CD1c-positive myeloid dendritic cell (primary cell): ENCODE measurements around the gene PAK2.
"Not testable (repeated sequence)": the region's sequence is repeated elsewhere in the genome, so short reads cannot be mapped to it uniquely, and the experiment has no call there.

Experiments used
- DNase-seq: peaks from one replicate; pipeline ENCODE4 v3.0.0-alpha.2; 2016; ENCODE audit errors: extremely low spot score

The PAK2 gene

DNA sequence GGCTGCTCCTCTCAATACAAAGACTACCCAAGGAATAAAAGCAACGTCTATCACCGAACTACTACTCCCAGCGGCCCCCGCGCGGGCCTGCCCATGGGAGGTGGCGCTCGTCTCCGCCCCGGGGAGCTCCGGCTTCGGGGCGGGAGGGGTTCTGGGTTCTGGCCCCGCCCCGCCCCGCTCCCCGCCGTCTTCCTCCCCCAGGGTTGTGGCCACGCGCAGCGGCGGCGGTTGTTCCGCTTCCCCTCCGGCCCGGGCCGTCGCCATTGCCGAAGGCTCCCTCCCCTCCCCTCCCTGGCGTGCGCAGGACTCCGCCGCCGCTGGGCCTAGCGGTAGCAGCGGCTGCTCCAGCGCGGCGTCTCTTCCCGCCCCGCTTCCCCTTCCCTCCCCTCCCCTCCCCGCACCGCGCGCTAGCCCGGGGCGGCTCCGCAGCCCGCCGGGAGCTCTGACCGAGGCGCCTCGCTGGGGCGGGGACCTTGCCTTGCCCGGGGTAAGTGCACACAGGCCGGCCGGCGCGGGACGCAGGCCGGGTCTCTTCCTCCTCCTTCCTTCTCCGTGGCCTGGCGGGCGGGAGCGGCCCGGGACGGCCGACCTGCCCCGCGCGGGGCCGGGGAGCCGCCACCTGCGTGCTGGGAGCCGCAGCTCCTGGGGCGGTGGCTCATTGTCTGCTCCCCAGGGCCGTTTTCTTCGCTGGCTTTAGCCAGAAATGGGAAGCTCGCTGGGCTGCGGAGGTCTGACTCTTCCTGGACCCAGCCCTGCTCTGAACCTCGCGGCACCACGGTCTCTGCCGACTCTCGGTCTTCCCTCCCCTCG, at the start of gene PAK2:
TSS of gene PAK2 (plus strand) at position 187 of the 810 bp plus-strand sequence. CDS start 42,790 bp downstream, outside the sequence.
- DNase-seq, result peak; percentile 95

DNA sequence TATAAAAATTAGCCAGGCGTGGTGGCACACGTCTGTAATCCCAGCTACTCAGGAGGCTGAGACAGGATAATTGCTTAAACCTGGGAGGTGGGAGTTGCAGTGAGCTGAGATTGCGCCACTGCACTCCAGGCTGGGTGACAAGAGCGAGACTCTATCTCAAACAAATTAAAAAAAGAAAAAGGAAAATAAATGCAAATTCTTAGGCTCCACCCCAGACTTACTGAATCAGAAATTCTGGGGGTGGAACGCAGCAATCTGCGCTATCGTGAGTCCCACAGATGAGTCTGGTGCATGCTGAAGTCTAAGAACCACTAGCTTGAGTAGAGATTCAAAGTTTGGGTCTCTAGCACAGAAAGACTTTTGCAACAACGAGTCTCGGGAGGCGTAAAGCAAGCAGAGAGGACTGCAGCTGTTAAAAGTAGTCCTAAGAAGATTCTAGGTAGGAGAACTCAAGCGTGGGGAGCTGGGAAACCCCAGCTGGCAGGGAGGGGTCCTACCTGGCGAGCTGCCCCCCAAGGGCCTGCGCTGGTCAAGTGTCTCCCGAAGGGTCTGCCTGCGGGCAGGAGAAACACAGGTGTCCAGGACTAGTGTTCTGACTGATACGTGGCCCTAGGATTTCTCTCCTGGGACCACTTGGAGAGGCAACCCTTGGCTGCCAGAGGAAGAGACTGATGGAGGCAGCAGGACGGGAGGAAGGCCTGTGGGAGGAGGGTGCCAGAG, 49.6 kb upstream of the PAK2 start:
- DNase-seq, result peak; percentile 64

DNA sequence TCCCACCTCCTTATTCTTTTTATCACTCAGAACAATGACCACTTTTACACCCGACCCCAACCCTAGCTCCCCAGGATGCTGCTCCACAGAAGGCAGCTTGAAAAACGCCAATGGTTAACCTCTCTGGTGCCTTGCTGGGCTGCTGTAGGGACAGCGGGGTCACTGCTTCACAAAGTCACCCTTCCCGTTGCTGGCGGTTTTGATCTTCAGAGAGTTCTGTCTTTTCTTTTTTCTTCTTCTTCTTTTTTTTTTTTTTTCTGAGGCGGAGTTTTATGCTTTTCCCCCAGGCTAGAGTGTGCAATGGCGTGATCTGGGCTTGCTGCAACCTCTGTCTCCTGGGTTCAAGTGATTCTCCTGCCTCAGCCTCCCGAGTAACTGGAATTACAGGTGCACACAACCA, 48.3 kb upstream of the PAK2 start:
- DNase-seq, result peak; percentile 36

DNA sequence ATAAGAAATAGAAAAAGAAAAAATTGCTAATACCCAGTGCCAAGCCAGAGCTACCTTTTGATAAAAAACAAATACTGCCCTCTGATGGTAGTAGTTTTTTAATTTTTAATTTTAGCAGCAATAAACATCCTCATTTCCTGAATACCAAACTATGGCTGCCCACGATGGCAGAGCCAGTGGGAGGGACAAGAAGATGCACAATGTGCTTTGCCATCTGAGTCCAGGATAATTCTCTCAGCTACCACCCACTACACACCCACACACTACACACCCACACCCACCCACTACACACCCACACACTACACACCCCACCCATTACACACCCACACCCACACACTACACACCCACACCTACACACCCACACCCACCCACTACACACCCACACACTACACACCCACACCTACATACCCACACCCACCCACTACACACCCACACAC, 45.4 kb upstream of the PAK2 start:
- DNase-seq, result peak; percentile 66

DNA sequence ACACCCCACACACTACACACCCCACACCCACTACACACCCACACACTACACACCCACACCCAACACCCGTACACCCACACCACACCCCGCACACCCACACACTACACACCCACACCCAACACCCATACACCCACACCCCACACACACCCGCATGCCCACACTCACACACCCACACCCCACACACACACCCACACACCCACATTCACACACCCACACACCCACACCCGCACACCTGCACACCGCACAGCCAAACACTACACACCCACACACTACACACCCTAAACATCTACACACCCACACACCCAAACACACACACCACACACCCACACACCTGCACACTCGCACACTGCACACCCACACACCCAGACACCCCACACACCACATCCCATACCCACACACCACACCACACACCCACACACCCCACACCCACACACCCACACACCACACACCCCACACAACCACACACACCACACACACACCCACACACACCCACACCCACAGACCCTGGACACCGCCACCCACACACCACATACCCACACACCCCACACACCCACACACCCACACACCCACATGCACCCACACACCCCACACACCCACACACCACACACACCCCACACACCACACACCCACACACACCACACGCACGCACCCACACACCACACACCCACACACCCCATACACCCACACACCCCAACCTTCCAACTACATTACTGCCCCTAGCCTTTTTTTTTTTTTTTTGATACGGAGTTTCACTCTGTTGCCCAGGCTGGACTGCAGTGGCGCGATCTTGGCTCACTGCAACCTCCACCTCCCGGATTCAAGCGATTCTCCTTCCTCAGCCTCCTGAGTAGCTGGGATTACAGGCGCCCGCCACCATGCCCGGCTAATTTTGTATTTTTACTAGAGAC, 44.5 kb upstream of the PAK2 start:
- DNase-seq, result peak; percentile 33

DNA sequence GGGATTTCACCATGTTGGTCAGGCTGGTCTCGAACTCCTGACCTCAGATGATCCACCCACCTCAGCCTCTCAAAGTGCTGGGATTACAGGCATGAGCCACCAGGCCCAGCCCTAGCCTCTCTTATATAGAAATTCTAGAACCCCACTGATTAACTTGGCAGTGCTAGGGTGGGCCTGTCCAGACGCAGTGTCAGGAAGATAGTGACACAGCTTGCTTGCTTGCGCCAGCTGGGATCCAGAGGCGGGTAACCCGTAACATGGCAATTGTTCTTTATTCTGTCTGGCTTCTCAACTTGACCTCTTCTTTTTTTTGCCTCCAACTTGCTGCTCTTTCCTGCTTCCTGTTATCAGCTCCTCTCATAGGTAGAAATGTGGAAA, 43.8 kb upstream of the PAK2 start:
- DNase-seq, result peak; percentile 43

DNA sequence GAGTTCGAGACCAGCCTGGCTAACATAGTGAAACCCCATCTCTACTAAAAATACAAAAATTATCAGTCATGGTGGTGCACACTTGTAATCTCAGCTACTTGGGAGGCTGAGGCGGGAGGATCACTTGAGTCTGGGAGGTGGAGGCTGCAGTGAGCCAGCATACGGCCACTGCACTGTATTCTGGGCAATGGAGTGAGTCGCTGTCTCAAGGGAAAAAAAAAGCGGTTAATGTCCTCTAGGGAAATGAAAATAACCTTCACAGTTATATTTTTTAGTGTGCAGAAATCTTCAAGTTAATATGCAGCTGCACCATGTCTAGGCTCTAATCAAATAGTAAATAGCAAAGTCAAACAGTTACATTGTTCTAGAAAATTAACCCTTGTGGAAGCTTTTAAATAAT, 42.4 kb upstream of the PAK2 start:
- no peak for DNase-seq

DNA sequence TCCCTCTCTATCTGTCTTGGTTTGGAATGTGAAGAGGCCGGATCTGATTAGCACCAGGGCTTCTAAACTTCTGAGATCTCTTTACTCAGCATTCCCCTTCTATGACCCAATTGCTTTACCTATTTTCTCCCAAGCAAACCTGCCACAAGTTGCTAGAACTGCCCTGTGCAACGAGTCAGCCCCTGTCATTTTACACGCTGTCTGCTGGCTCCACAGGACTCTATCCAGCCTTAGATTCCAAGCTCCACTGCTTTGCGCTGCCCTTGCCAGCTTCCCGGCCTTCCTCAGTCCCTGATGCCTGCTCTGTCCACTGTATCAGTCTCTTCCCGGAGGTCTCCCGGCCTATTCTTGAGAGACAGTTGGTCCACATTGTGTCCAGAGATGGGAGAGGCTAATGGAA, 39.9 kb upstream of the PAK2 start:
- DNase-seq, result no peak

DNA sequence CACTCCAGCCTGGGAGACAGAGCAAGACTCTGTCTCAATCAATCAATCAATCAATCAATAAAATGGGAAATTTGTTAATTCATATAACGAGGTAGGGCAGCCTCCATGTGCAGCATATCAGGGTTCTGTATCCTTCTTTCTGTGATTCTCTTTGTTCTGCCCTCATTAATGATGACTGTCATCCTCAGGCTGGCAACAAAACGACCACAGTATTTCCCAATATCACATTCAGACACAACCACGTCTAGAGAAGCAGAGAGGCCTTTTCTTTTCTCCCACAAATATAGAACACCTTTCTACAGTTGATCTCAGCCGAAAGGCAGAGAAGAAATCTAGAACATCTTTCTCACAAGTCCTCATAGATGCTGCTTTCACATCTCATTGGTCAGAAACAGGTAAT, 38.9 kb upstream of the PAK2 start:
- DNase-seq, result no peak

DNA sequence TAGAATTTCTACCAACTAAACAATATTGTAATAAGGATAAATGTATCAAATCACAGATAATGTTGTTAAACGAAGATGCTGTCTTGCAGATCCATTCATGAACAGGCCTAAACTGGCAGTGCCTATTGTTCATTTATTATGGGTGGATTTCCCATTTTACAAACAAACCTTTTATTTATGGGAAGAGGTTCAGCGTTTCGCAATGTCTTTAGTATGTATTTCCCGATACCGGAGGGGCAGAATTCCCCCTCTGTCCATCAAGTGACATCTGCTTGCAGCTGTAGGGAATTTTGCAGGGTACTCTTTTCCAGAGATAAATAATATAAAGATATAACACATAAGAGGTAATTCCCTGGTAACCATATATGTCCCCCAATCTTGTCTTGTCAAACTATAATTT, 33.3 kb upstream of the PAK2 start:
- DNase-seq, result no peak

DNA sequence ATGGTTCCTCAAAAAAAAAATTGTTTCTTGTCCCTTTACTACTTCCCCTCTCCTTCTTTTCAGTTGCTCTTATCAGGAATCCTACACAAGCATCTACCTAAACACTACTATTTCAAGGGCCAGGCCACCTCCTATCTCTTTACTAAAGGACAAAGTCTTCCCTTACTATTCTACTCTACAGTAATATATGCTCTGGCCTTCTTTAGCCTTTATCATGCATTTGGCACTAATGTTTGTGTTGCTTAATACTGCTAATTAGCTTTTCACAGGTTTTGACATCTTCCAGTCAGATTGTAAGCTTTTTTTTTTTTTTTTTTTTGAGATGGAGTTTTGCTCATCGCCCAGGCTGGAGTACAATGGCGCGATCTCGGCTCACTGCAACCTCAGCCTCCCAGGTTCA, 32.9 kb upstream of the PAK2 start:
- DNase-seq, result no peak

DNA sequence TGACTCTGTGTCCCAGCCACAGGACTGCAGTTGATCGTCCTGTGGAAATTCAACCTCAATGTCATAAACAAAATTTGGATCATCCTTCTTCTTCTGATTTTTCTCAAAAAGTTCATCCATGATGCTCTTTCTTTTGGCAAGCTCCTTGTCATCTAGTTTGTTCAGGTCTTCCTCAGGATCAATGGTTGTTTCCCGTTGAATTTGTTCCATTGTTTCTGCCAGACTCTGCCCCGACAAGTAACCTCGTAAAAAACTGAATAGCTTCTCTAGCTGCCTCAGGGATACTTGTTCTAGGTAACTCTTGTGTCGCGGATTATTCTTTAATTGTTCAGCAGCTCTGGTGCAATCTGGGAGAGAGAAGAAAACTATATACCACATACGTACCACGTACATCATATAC, 32.1 kb upstream of the PAK2 start:
- no peak for DNase-seq

DNA sequence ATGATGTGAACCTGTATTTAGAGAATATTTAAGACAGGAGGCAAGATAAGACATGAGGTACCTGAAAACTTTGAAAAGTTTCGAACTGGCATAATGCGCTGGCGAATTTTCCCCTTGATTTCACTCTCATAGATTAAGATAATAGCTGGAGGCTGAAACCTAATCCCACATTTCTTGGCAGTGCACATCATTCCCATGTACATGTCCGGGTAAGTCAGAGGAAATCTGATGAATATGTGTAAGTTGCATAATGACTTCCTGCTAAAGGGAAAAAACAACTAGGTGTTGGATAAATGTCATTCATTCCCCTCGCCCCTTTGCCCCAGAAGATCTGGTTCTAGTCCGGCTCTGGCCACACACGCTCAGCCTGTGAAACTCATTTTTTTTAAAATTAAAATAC, 31.2 kb upstream of the PAK2 start:
- no peak for DNase-seq

DNA sequence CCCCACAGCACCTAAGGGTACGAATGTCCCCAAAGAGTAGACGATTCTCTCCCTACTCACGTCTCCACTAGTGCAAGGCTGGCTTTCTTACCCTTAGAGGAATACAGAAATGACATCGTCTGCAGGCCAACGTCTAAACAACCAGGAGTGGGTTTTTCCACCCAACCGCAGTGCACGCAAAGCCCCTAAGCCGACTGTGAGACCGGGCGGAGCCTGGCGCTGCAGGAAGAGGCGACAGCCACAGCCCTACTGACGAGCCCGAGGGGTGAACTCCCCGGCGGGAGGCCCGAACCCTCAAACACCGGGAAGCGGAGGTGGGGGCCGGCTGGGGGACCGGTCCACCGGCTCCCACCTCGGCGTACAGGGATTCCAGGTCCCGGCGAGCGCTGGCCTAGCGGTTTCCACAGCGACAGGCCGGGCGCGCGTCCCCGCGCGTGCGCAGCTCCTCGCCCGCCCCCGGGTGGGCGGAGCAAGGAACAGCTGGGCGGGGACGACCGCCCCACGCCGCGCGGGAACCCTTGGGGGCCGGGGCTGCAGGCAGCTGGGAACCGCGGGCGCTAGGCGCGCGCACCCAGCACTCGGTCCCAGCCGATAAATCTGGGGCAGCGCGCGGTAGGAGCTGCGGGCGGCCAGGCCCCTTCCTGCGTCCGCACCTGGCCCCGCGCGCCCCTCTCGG, 27.7 kb upstream of the PAK2 start, which contains the start of the genes CEP19 and PIGX:
TSS of gene CEP19 (minus strand) at position 413 of the 676 bp plus-strand sequence. CDS start 3,593 bp downstream, outside the sequence.
TSS of gene PIGX (plus strand) at position 540 of the 676 bp plus-strand sequence.
- DNase-seq, result peak; percentile 95

DNA sequence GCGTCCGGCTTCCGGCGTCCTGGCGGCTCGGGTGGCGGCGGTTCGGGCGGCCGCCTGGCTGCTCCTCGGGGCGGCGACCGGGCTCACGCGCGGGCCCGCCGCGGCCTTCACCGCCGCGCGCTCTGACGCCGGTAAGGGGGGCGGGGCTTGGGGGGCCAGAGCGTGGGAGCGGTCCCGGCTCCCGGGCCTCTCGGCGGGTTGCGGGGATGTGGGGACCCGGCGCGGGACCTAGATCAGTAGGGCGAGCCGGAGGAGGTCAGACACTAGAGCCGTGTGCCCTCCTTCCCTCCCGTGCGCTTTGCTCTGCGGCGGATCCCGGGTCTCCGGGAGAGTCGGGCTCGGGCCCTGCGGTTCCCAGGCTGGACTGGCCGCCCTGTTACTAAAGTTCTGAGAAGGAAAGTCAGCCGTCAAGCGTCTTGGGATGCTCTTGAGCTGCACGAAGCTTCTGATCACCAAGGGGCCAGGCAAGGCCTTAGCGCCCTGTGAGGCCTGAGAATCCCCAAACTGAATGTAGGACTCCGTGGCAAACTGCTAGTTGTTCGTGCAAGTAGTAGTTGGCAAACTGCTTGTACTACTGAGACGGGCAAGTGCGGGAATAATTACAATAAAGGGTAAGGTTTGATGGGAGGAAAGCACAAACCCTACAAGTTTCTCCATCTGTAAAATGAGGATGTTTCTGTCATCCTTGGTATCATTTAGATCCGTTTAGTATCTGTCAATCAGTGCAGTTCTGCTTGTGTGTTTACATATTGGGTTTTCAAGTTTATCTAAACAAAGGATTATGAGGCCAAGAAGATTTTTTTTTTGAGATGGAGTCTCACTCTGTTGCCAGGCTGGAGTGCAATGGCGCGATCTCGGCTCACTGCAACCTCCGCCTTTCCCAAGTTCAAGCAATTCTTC, 26.9 kb upstream of the PAK2 start:
- DNase-seq, result peak; percentile 73

DNA sequence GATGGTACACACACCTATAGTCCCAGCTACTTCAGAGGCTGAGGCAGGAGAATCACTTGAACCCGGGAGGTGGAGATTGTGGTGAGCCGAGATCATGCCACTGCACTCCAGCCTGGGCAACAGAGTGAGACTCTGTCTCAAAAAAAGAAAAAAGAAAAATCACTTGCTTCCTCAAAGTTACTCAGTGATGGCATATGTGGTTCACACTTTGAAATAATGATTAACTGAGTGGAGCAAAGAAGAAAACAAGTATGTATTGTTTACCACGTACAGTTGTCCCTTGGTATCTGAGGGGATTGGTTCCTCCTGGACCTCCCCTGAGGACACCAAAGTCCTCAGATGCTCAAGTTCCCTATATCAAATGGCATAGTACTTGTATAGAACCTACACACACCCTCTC, 22.5 kb upstream of the PAK2 start:
- DNase-seq, result not testable (repeated sequence)

DNA sequence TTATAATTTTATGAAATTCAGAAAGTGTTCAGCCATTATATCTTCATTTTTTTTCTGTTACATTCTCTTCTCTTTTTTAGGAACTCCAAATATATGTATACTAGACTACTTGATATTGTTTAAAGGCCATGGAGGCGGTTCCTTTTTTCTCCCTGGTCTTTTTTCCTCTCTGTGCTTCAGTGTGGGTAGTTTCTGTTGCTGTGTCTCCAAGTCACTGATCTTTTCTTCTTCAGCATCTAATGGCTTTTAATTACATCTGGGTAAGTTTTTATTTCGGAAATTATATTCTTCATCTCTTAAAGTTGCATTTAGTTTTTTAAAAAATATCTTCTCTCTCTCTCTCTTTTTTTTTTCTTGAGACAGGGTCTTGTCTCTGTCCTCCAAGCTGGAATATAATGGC, 18.6 kb upstream of the PAK2 start:
- no peak for DNase-seq

DNA sequence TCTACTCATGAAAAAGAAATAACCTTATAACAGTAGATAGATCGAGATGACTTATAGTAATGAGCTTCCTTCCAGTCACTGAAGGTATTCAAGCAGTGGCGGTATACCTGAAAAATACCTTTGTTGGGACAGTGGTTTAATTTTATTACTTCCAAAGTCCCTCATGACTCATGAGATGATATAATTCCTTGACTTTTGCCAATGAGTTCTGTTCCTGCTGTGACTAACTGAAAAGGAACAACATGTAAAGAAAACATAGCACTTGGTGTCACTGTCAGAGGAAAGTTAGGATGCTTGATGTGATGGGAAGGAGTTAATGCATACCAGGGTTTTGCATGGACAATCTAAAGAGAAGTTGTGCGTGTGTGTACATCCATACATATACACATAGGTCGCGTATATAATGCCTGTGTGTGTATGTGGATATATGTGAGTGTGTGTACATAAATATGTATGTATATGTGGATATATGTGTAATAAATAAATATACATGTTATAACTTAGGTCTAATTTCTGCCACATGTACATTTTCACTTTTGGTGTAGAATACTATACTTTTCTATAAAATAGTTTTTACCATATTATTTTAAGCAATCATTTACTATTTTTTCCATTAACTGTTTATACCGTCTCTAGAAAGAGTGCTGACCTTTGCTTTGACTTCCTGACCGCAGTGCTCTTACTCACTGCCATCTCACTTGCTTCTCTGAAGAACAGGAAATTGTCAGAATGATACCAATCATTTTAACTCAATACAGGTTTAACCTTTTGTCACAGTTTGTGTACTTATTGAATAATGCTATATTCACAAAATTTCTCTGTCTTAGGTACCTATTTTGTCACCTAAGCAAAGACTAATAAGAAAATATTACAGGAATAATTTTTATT, 12.6 kb upstream of the PAK2 start:
- DNase-seq, result no peak

DNA sequence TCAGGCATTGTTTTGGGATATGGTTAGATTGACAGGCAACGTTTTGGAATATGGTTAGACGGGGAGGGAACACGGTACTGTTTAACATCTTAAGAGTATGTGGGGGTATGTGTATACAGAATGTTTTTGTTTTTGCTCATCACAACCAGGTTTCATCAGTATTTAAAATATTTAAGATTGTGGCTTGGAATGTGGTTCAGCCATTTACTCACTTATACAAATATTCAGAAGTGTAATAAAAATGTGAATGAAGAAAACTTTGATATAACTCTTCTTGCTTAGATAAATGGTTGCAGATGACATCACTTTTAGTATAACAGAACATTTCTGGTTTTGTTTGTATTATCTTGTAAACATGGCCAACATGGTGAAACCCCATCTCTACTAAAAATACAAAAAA, 3.9 kb upstream of the PAK2 start:
- DNase-seq, result no peak
